GM12874 (cell line): ENCODE data around the gene PHKA2.

Source experiments
- TF ChIP-seq, protein P1 (sequence below): IDR thresholded peaks from 2 replicates; pipeline ENCODE4 v1.5.1; 2011; ENCODE audit warnings: low read depth, mild to moderate bottlenecking, control low read depth, low read length, moderate library complexity; ENCODE audit not compliant: insufficient read depth

Gene PHKA2

DNA sequence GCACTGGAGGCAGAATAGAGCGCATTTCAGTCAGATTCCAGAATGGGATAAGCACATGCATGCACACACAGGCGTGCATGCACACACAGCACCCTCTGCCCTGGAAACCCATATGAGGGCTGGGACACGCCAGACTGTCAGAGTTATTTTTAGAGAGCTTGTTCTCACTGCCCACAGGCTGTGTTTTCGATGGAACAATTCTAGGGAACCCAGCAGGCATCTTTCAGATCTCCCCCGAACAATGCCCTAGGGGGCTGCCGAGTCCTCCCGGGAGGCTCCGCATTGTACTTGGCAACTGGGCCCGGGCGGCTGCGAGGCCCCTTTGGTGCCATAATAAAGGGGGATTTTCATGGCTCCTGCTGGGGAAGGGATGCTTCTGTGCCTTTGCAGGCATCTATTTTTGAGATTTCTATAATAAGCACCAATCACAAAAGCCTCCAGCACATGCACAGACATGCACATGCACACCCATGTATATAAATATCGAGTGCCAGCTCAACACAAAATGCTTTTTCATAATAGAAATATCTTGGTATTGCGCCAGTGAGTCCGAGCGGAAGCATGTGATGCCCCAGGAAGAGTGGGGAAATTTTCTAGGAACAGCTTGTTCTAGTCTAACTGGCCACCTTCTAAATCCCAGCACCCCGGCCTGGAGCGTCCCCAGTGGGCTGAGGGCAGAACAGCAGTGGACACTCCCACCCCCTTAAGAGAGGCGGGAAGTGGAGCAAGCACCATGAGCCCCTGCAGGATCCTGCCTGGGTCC is 88.5 kb downstream of the PHKA2 start:
- TF ChIP-seq, protein P1, sequence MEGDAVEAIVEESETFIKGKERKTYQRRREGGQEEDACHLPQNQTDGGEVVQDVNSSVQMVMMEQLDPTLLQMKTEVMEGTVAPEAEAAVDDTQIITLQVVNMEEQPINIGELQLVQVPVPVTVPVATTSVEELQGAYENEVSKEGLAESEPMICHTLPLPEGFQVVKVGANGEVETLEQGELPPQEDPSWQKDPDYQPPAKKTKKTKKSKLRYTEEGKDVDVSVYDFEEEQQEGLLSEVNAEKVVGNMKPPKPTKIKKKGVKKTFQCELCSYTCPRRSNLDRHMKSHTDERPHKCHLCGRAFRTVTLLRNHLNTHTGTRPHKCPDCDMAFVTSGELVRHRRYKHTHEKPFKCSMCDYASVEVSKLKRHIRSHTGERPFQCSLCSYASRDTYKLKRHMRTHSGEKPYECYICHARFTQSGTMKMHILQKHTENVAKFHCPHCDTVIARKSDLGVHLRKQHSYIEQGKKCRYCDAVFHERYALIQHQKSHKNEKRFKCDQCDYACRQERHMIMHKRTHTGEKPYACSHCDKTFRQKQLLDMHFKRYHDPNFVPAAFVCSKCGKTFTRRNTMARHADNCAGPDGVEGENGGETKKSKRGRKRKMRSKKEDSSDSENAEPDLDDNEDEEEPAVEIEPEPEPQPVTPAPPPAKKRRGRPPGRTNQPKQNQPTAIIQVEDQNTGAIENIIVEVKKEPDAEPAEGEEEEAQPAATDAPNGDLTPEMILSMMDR = no peak

DNA sequence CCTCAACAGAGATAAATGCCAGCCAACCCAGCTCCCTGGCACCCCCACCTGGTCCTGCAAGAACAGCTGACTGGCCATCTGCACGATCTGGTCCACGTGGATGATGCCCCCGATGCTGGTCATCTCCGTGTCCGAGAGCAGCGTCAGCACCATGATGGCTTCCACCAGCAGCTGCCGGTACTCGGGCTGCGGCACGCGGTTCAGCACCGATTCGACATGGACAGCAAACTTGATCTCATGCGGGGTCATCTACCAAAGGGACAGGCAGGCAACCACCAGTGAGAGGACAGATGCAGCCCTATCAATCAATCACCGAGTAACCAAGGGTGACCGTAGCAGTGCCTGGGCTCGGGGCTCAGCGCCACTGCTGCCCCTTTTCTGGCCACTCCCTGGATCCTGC is 89.8 kb downstream of the PHKA2 start:
- TF ChIP-seq, protein P1 = no peak

DNA sequence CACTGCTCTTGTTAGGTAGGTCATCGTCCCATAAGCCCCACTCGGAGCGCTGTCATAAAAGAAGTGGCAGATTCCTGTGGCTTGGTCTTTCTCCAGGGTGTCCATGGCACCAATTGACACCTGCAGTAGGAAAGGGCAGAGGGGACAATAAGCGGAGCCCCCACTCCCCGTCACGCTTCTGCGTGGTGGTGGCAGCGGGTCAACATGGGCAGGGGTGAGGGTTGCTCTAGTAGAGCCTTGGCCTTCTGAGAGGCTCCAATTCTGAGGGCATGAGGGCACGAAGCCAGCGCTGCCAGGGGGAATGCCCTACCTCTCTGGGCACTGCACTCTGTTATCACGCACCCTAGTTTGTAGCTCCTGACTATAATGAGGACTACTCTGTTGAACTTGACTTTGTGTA is 90.4 kb downstream of the PHKA2 start:
- TF ChIP-seq, protein P1 = no peak

DNA sequence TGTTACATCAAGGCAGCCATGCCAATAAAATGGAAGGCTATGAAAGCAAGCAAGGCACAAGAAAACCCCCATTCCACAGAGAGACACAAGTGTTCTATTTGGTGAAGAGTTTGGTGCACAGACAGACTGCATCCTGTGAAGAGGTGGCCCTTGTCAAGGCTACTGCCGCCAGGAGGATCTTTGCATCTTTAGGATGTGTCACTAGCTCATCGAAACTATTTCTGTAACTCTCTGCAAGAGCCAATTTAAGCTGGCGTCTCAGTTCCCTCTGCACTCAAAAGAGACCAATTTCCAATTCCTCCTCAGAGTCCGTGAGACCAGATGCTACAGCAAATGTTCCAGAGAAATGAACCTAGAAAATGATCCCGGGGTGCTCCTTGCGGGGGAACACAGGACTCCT is 91.0 kb downstream of the PHKA2 start:
- TF ChIP-seq, protein P1 = no peak

DNA sequence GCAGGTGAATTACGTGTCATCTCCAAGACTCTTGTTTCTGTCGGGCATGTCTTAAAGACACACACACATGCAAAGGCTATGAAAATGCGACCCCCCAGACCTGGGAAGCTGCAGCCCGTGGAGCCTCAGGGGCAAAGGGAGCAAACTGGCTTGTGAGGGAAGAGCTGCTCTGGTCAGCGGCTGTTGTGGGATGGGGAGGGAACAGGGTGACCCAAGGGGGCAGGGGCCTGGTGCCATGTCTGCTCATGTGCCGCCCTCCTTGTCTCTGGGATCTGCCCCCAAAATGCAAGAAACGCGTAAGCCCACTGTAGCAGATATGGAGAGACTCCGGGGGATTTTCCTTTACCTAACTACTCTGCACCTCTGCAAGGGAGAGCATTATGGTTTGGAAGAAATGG is 92.4 kb downstream of the PHKA2 start:
- TF ChIP-seq, protein P1 = no peak

DNA sequence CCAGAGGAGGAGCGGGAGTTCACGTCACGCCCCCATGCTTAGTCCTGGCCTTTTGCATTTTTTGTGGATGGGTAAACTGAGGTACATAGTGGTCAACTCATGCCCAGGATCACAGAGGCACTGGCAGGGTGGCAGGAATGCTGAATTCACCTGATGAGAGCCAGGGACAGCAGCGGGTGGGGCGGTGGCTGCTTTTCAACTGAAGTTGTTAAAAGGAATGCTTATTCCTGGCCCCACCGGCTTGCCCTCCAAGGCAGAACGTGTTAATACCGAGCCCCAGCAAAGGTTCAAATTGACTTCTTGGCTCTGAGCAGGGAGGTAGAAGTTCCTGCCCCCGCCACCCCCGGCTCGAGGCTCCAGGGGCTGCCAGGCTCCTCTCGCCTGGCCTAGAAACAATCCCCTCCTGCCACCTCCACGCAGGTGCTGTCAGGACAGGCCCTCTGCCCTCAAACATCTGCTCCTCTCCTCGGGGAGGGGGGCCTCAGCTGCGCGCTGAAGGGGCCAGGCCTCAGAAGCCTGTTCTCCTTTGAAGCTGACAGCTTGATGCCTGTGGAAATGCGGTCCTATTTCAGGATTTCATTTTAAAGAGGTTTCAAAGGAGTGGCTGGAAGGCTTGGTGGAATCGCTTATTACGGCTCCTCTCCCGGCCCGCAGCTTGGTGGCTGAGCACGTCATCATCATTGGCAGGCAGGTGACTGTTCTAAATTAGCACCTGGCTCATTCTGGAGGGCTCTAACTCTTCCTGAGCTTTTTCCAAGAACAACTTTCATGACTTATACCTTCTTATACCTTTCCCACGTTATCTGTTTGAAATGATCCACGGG is 93.0 kb downstream of the PHKA2 start:
- TF ChIP-seq, protein P1 = no peak

DNA sequence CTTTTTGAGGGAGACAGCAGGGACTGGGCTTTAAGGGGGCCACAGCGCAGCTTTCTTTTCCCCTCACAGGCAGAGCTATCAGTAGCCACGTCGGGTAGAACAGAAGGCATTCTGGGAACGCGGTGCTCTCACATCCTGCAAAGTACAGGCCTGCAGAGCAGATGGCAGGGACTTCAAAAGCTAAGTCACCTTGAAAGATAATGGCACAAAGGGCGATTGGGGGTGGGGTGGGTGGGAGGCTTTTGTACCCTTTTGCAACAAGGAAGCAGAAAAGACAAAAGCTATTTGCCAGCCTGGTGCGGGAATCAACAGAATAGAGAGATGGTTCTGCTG is 93.9 kb downstream of the PHKA2 start:
- TF ChIP-seq, protein P1 = no peak
